ENCODE measurements around the gene CPNE2.

DNA sequence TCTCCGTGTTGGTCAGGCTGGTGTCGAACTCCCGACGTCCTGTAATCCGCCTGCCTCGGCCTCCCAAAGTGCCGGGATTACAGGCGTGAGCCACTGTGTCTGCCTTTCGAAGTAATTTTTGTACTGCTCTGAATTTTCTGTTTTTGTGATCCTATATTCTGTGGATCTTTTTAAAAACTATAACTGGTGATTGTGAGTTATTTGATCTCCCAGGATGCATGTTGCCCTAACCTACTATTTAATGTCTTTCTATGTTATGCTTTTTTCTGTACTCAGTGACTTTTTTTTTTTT is 96.3 kb downstream of the CPNE2 start:
- TF ChIP-seq, protein P1, sequence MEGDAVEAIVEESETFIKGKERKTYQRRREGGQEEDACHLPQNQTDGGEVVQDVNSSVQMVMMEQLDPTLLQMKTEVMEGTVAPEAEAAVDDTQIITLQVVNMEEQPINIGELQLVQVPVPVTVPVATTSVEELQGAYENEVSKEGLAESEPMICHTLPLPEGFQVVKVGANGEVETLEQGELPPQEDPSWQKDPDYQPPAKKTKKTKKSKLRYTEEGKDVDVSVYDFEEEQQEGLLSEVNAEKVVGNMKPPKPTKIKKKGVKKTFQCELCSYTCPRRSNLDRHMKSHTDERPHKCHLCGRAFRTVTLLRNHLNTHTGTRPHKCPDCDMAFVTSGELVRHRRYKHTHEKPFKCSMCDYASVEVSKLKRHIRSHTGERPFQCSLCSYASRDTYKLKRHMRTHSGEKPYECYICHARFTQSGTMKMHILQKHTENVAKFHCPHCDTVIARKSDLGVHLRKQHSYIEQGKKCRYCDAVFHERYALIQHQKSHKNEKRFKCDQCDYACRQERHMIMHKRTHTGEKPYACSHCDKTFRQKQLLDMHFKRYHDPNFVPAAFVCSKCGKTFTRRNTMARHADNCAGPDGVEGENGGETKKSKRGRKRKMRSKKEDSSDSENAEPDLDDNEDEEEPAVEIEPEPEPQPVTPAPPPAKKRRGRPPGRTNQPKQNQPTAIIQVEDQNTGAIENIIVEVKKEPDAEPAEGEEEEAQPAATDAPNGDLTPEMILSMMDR (IDR thresholded peaks at IDR 0.05; ENCODE audit: borderline replicate concordance, extremely low read depth, low read length, poor library complexity, severe bottlenecking), result no peak
- no peak for TF ChIP-seq EZH2 (IDR thresholded peaks at IDR 0.05; ENCODE audit: borderline replicate concordance, low read depth, low read length, severe bottlenecking)

Measured in DND-41 (cell line).